Mucosa of gallbladder (tissue), 1 donor: ENCODE results near the gene PRDM1. TPM values are rescaled to one million over a fixed set of nuclear protein-coding genes. Genes with fewer than 3 reads are reported as not detected.
"Not testable (repeated sequence)": the region's sequence is repeated elsewhere in the genome, so short reads cannot be mapped to it uniquely, and the experiment has no call there.

Experiments used
- DNase-seq: peaks from one replicate; pipeline ENCODE4 v3.0.0-alpha.2; 2020; ENCODE audit warnings: low spot score
- total RNA-seq: library from RNA; stranded (reverse); gene quantifications from one replicate; pipeline ENCODE4 v1.2.1, GENCODE V29; 2021
- donor health status: DM: no; HTN: no; CAD: no.

PRDM1 gene
- total RNA-seq, 1 donor from 2014 or later, result 16.9 TPM

GRCh38 chr6:106136845-106137244 is 50.7 kb downstream of the PRDM1 start:
- DNase-seq, result no peak

- DNase-seq, result no peak
Measured at GRCh38 chr6:106138151-106138550, 52.0 kb downstream of the PRDM1 start.

GRCh38 chr6:106141441-106142237 is 55.5 kb downstream of the PRDM1 start:
- DNase-seq, result no peak

- DNase-seq, result no peak
Measured at GRCh38 chr6:106142876-106143431, 56.8 kb downstream of the PRDM1 start.

GRCh38 chr6:106143665-106144064 is 57.5 kb downstream of the PRDM1 start:
- no peak for DNase-seq

GRCh38 chr6:106145144-106145543 is 59.0 kb downstream of the PRDM1 start:
- DNase-seq, result no peak

- DNase-seq, result no peak
Measured at GRCh38 chr6:106145741-106146227, 59.6 kb downstream of the PRDM1 start.

- DNase-seq, result no peak
Measured at GRCh38 chr6:106146852-106147351, 60.8 kb downstream of the PRDM1 start.

GRCh38 chr6:106147476-106147875 is 61.3 kb downstream of the PRDM1 start:
- DNase-seq, result no peak

GRCh38 chr6:106149472-106150069 is 63.4 kb downstream of the PRDM1 start:
- DNase-seq, result no peak

- DNase-seq, result not testable (repeated sequence)
Measured at GRCh38 chr6:106152476-106152875, 66.3 kb downstream of the PRDM1 start.

GRCh38 chr6:106152952-106153351 is 66.8 kb downstream of the PRDM1 start:
- DNase-seq, result no peak

- DNase-seq, result no peak
Measured at GRCh38 chr6:106154326-106154725, 68.2 kb downstream of the PRDM1 start.

- DNase-seq, result no peak
Measured at GRCh38 chr6:106155219-106155830, 69.2 kb downstream of the PRDM1 start.

- no peak for DNase-seq
Measured at GRCh38 chr6:106156413-106156812, 70.3 kb downstream of the PRDM1 start.

GRCh38 chr6:106156863-106157262 is 70.7 kb downstream of the PRDM1 start:
- no peak for DNase-seq

- no peak for DNase-seq
Measured at GRCh38 chr6:106158816-106159215, 72.7 kb downstream of the PRDM1 start.

Other genes starting within 250 kb of the PRDM1 start
- 29.7 TPM for gene ATG5, start 239.4 kb downstream of the PRDM1 start, total RNA-seq